IPS-18a (cell line): ENCODE results near the gene MVB12B.

Source experiments
- H3K27ac ChIP-seq: one replicate; pipeline ENCODE4 v1.5.1; 2013; ENCODE audit warnings: low read length
- H3K27me3 ChIP-seq: one replicate; pipeline ENCODE4 v1.6.1; 2013; ENCODE audit warnings: mild to moderate bottlenecking, low read length; ENCODE audit not compliant: control insufficient read depth, insufficient read depth
- H3K36me3 ChIP-seq: one replicate; pipeline ENCODE4 v1.6.1; 2013; ENCODE audit warnings: low read depth, low read length; ENCODE audit not compliant: control insufficient read depth
- H3K4me1 ChIP-seq: one replicate; pipeline ENCODE4 v1.6.1; 2013; ENCODE audit warnings: low read depth, low read length; ENCODE audit not compliant: control insufficient read depth
- H3K4me3 ChIP-seq: one replicate; pipeline ENCODE4 v1.5.1; 2013; ENCODE audit warnings: low read length
- H3K9ac ChIP-seq: one replicate; pipeline ENCODE4 v1.6.1; 2013; ENCODE audit warnings: mild to moderate bottlenecking, low read length, moderate library complexity
- H3K9me3 ChIP-seq: one replicate; pipeline ENCODE4 v1.6.1; 2013; ENCODE audit warnings: low read depth, low read length; ENCODE audit not compliant: control insufficient read depth

Gene MVB12B

DNA sequence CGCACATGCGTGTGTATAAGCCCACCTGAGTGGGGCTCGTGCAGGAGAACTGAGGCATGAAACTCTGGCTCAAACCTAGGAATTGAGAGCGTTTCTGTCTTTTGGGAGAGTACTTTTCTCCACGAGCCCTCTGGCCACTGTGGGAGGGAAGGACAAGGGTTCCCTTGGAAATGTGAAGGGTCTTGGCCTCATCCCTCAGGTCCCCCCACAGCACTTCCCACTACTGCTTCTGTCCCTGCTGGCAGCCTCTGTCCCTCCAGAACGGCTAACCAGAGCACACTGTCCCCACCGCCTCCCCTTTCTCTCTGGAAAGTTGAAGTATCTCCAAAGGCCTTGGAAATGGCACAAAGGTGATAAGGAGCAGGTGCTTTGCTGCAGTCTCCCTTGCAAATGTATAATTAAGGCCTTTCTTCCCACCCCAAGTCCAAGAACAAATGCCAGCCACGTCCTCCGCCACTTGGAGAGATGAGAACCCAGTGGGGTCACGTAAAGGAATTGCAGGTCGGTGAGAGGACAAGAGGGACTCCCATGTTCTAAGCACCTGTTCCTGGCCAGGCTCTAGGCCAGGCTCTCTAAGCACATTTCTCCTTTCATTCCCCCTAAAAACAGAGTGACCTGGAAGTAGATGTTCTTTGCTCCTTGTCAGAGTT lies 179.2 kb downstream of the MVB12B start:
- H3K4me3 ChIP-seq: no peak overlapping the region
- H3K27me3 ChIP-seq: no peaks in the 10 kb centered on the region
- H3K36me3 ChIP-seq: no peaks in the 10 kb centered on the region
- no peak overlapping the region for H3K9ac ChIP-seq
- peaks cover 3% of the 10 kb centered on the region for H3K4me1 ChIP-seq
- H3K27ac ChIP-seq: no peak overlapping the region
- H3K9me3 ChIP-seq: no peaks in the 10 kb centered on the region

DNA sequence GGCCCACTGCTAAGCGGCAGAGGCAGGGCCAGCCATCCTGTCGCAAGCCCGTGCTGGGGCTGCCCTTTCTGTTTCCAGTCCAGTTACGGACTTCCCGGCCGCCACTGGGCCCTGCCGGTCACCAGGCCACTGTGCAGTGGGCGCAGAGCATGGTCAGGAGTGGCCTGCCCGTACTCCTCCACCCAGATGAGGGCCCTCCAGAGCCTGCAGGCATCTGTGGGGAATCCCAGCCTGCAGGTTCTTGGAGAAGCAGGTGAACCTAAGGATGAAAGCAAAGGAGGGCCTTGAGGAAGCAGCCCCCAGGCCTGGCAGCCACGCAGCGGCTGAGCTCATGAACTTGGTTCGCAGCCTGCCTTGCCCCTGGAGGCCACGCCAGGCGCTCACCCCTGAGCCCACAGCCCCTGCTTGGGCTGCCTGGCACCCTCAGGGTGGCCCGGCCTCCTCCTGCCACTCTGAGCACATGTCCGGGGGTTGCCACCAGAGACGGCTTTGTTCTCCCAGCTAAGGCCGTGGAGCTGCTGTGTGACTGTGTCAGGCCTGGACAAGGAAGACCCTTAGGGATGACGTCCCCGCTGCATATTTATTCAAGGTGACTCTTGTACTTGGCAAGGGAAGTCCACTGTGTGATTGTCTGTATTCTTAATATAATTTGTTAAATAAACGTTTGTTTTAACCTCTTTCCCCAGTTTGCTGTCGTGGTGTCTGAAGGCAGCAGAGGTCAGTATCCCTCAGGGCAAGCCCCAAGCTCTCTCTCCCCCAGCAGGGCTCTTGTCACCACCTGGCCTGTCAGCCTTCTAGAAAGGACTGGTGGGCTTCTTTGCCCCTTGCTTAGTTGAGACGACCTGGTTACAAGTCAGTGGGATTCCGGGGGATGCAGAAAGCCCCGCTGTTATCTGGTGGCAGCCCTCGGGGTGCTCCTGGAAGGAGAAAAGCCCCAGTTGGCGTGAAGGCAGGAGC lies 180.0 kb downstream of the MVB12B start:
- no peaks in the 10 kb centered on the region for H3K36me3 ChIP-seq
- H3K9me3 ChIP-seq: no peaks in the 10 kb centered on the region
- H3K27ac ChIP-seq: no peak overlapping the region

DNA sequence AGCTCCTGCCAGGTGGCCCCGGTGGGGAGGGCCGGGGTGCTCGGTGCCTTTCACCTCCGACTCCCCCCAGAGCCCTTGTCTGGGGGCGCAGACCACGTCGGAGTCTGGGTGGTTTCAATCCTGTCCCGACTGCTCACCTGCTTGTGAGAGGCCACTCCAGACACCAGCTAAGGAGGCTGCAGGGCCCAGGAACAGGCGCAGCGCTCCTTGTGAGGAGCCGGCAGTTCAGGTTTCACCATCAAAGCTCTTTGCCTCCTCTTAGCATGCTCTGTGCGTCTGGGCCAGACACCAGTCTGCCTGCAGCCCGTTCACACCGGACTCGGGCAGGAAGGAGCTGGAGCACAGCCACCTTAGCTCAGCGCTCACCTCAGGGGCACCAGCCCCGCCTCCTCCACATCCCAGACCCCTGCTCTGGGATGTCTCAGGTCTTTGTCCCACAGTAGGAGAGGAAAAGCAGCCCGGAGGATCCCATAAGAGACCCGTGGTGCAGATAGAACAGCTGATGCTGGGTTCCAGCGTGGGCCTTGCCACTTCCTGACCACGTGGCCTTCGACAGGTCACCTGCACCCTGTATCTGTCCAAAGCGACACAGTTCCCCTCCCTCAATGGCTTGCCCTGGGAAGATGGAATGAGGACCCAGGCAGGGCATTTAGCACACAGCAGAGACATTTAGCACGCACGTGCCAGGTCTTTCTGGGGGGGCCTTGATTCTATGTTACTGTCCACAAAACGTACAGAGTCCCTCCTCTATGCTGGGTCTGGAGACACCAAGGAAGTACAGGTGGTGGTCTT lies 180.9 kb downstream of the MVB12B start:
- no peak overlapping the region for H3K27ac ChIP-seq
- no peaks in the 10 kb centered on the region for H3K9me3 ChIP-seq
- H3K9ac ChIP-seq: no peak overlapping the region
- no peaks in the 10 kb centered on the region for H3K4me1 ChIP-seq
- H3K27me3 ChIP-seq: no peaks in the 10 kb centered on the region
- H3K36me3 ChIP-seq: no peaks in the 10 kb centered on the region
- no peak overlapping the region for H3K4me3 ChIP-seq

More for the DNA sequence above, 180.0 kb downstream of the MVB12B start:
- Histone ChIP-seq H3K27me3 (no peaks in the 10 kb centered on the region), H3K4me3 (no peak overlapping the region), H3K4me1 (no peaks in the 10 kb centered on the region), H3K9ac (no peak overlapping the region)

DNA sequence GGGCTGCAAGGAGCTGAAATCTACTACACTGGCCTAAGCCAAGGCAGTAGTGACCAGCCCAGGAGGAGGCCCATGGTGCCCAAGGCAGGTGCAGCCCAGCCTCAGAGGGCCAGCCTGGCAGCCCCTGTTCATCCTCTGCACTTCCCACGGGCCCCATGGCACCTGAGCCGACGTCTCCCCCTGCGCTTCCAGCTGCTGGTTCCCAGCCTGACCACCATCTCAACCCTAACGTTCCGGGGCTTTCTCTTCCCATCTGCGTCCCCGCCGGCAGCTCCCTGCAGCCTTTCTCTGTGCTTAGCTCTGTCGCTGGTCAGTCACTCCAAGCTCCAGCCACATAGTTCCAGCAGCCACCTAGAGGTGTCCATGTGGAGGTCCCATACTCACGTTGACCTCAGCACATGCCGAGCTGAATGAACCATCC lies 181.6 kb downstream of the MVB12B start:
- Histone ChIP-seq H3K27me3 (no peaks in the 10 kb centered on the region), H3K4me1 (no peaks in the 10 kb centered on the region)

DNA sequence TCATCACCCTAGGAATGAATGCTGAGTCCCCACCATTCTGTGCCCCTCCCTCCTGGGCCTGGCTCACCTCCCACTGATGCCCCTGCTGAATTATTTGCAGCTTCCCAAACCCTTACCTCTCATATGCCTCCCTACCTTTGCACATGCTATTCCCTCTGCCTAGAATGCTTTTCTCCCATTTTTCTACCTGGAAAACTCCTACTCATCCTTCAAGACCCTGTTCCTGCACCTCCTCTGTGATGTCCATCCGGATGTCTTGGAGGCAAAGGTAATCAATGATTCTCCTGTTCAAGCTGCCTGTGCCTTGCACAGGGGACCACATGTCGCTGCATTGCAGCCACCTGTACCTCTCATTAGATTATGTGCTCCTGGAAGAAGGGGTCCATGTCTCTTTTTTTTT lies 182.3 kb downstream of the MVB12B start:
- no peak overlapping the region for H3K27ac ChIP-seq
- no peak overlapping the region for H3K4me3 ChIP-seq
- no peaks in the 10 kb centered on the region for H3K9me3 ChIP-seq
- no peaks in the 10 kb centered on the region for H3K27me3 ChIP-seq
- H3K9ac ChIP-seq: no peak overlapping the region
- peaks cover 5% of the 10 kb centered on the region for H3K4me1 ChIP-seq
- no peaks in the 10 kb centered on the region for H3K36me3 ChIP-seq

More for the DNA sequence above, 181.6 kb downstream of the MVB12B start:
- Histone ChIP-seq H3K27ac (no peak overlapping the region), H3K9me3 (no peaks in the 10 kb centered on the region), H3K4me3 (no peak overlapping the region), H3K9ac (no peak overlapping the region), H3K36me3 (no peaks in the 10 kb centered on the region)

DNA sequence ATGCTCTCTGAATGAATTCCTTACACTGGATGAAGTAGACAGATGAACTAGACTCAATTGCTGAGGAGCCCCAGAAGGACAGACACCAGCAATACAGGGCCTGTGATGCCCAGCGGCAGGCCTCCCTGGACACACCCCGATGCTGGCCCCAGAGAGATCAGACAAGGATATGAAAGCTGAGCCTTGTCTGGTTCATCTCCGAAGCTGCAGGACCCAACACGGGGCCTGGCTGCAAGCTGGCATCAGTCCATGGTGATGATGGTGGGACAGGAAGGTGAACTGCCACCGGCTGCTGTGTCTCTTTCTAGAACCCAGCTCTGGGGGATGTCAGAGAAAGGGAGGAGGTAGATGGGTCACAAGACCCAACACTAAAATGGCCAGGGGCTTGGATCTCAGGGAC lies 183.1 kb downstream of the MVB12B start:
- peaks cover 1% of the 10 kb centered on the region for H3K27me3 ChIP-seq
- H3K27ac ChIP-seq: no peak overlapping the region
- H3K4me3 ChIP-seq: no peak overlapping the region
- H3K36me3 ChIP-seq: no peaks in the 10 kb centered on the region
- H3K9me3 ChIP-seq: no peaks in the 10 kb centered on the region
- peaks cover 6% of the 10 kb centered on the region for H3K4me1 ChIP-seq
- H3K9ac ChIP-seq: no peak overlapping the region

- H3K9ac ChIP-seq: no peak overlapping the region
- no peaks in the 10 kb centered on the region for H3K36me3 ChIP-seq
- no peak overlapping the region for H3K4me3 ChIP-seq
- H3K27me3 ChIP-seq: peaks cover 9% of the 10 kb centered on the region
- H3K9me3 ChIP-seq: no peaks in the 10 kb centered on the region
- peaks cover 6% of the 10 kb centered on the region for H3K4me1 ChIP-seq
- no peak overlapping the region for H3K27ac ChIP-seq
Measured at GRCh38 chr9:126510564-126510963, 183.9 kb downstream of the MVB12B start.

DNA sequence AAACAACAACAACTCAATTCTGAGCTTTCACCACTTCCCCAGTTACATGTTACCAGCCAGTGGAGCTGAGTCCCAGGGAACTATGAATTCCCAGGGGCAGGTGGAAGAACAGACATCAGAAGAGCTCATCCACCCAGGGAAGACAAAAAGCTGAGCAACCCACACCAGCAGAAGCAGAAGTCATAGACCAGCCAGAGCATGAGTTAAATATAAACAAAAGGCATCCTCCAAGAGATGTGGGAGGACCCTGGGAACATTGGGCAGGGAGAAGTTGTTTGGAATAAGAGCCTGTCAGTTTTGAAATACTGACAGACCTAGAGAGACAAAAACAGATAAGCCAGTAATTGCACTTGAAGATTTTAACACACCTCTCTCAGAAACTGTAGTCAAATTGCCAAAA lies 184.8 kb downstream of the MVB12B start:
- Histone ChIP-seq H3K36me3 (no peaks in the 10 kb centered on the region), H3K4me1 (peaks cover 6% of the 10 kb centered on the region), H3K27ac (no peak overlapping the region), H3K4me3 (no peak overlapping the region), H3K27me3 (peaks cover 17% of the 10 kb centered on the region), H3K9me3 (no peaks in the 10 kb centered on the region), H3K9ac (no peak overlapping the region)

GRCh38 chr9:126513159-126514036 lies 186.8 kb downstream of the MVB12B start:
- Histone ChIP-seq H3K27me3 (peaks cover 37% of the 10 kb centered on the region), H3K9ac (no peak overlapping the region), H3K36me3 (no peaks in the 10 kb centered on the region), H3K4me1 (peaks cover 14% of the 10 kb centered on the region), H3K27ac (no peak overlapping the region), H3K9me3 (no peaks in the 10 kb centered on the region), H3K4me3 (peak overlapping the region; percentile 35)

DNA sequence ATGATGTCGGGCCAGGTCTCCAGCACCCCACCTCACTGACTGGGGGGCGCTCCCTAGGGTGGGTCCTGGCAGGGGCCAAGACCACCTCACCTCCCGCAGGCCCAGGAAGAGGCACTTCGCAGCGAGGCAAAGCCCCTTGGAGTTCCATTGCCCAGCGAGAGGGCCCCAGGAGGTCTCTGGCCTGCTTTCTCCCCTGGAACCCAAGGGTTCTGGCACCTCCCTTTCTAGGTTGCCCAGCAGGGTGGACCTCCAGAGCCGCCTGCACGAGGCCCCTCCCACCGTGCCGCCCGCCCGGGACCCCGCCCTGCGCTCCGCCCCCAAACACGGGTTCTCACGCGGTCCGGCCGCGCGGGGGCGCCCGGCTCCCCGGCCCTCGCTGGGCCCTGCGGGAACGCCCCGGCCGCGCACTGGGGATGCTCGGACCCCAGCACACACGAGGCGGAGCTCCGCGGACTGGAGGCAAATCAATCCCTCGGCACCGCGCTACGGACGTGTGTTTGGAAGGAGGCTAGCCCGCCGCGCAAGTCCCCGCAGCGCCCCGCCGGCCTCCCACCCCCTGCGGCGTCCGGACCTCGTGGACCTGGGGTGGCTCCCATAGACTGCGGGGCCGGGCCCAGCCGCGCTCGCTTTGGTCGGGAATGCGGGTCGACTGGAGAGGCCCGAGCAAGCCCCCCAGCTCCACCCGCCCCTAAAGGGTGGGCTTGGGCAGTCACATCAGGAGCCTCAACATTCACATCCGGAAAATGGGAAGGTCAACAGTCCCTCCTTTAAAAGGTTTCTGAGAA lies 187.6 kb downstream of the MVB12B start:
- H3K4me3 ChIP-seq: peak overlapping the region; percentile 35
- H3K4me1 ChIP-seq: peaks cover 14% of the 10 kb centered on the region
- H3K36me3 ChIP-seq: no peaks in the 10 kb centered on the region
- H3K9ac ChIP-seq: no peak overlapping the region
- no peak overlapping the region for H3K27ac ChIP-seq
- H3K27me3 ChIP-seq: peaks cover 45% of the 10 kb centered on the region
- no peaks in the 10 kb centered on the region for H3K9me3 ChIP-seq
